ENCODE results near the gene CCDC97.

The CCDC97 gene

GRCh38 chr19:41297628-41298347, 12.2 kb upstream of the CCDC97 start:
- H3K27ac ChIP-seq = no peak overlapping the region
- DNase-seq (ENCODE audit: low read depth, low spot score) = no peak

DNA sequence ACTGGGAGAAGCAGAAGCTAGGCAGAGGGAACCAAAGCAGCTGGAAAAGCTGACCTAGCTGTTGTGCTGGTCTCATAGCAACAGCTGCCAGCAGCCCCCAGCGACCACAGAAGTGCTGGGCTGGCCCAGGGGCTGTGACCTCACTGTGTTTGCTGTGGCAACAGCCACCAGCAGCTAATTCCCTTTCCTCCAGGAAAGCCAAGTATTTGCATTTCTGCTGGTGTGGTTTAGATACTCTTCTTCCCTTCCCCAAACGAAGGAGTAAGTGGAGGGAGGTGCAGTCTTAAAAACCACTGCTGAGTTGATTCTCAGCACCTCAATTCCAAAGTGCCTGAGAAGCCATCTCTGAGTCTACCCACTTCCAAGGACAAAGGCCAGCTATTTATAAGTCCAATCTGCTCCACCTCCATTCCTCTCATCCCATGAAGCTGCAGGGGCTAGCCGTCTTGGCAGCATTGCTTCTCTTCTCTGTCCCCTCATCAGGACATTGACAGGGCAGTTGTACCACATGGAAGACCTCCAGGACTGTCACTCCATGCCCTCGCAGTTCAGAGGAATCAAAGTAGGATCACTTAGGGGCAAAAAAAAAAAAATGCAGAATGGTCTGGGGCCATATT, 11.5 kb upstream of the CCDC97 start:
- DNase-seq (ENCODE audit: low read depth, low spot score) = no peak
- H3K27ac ChIP-seq = no peak overlapping the region

GRCh38 chr19:41299046-41299754, 10.8 kb upstream of the CCDC97 start:
- no peak for DNase-seq (ENCODE audit: low read depth, low spot score)
- no peak overlapping the region for H3K27ac ChIP-seq

DNA sequence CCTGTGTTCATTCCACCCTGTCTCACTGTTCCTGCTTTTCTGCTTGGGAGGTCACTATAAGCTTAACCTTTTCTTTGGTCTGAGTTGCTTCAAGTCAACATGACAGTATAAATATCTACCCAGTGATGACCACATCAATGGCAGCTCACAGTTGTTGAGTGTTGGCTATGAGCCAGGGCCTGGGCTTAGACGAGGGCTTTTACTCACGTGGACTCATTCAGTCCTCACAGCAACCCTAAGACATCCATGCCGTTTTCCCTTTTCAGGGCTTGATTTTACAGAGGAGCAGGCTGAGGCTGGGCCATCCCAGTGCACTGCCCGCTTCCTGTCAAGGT, 10.2 kb upstream of the CCDC97 start:
- DNase-seq (ENCODE audit: low read depth, low spot score) = no peak
- H3K27ac ChIP-seq = no peak overlapping the region

DNA sequence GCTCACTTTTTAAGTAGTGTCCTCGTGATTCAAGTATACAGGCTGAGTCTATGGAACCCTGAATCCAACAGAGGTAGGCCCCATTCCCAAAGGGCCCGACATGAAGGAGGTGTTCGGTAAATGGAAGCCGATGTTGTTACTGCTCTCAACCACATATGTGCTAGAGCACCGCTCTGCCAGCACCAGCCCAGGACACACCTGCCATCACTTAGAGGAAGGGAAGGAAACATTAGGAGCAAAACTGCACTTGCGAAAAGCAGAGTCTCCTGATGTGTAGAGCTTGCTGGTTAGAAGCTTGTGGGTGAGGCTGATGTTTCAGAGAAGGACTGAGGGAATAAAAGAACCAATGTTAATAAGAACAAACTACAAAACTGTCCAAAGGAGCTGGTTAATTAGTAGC, 9.4 kb upstream of the CCDC97 start:
- H3K27ac ChIP-seq = no peak overlapping the region
- no peak for DNase-seq (ENCODE audit: low read depth, low spot score)

- DNase-seq (ENCODE audit: low read depth, low spot score) = no peak
- H3K27ac ChIP-seq = no peak overlapping the region
These were observed 7.2 kb upstream of the CCDC97 start for GRCh38 chr19:41302624-41303351.

DNA sequence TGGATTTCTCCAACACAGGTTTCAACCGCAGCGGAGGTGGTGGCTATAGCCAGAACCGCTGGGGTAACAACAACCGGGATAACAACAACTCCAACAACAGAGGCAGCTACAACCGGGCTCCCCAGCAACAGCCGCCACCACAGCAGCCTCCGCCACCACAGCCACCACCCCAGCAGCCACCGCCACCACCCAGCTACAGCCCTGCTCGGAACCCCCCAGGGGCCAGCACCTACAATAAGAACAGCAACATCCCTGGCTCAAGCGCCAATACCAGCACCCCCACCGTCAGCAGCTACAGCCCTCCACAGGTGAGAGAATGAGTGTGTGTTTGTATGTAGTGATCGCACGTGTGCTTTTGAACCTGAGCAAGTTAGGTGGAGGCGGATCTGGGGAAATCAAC, 6.0 kb upstream of the CCDC97 start:
- H3K27ac ChIP-seq = no peak overlapping the region
- DNase-seq (ENCODE audit: low read depth, low spot score) = no peak

GRCh38 chr19:41304706-41305483, 5.1 kb upstream of the CCDC97 start:
- no peak for DNase-seq (ENCODE audit: low read depth, low spot score)
- no peak overlapping the region for H3K27ac ChIP-seq

DNA sequence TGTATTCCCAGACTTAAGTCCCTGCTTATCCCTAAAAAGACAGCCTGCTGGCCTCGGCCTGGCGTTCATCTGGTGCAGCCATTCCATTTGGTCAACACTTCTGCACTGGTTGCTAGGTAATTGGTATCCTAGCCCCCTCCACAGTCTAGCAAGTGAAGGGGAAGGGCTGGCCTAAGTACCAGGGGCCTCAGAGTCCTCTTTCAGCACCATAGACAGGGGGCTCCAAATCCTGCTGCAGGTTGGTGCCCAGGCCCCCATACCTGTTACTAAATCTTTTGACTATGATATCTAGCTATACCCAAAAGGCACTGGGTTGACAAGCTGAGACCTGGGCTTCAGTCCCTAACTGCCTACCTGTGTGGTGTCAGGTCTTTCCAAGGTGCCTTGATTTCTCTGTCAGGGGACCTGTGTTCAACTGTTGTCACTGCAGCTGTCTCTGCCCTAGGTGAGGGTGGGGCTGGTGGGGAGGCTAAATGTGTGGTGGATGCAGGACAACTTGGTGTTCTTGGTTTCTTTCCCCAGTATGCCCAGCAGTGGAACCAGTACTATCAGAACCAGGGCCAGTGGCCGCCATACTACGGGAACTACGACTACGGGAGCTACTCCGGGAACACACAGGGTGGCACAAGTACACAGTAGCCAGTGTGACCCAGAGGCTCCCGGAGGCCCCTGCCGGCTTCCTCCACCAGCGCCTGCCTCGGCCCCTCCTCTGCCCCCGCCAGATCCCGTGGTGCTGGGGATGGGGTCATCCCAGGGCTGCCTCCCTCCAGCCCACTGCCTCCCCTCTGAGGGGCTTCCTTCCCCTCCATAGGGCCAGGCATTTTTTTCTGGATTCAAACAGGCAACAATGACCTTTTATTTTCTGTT, 3.8 kb upstream of the CCDC97 start:
- DNase-seq (ENCODE audit: low read depth, low spot score) = no peak
- H3K27ac ChIP-seq = no peak overlapping the region

DNA sequence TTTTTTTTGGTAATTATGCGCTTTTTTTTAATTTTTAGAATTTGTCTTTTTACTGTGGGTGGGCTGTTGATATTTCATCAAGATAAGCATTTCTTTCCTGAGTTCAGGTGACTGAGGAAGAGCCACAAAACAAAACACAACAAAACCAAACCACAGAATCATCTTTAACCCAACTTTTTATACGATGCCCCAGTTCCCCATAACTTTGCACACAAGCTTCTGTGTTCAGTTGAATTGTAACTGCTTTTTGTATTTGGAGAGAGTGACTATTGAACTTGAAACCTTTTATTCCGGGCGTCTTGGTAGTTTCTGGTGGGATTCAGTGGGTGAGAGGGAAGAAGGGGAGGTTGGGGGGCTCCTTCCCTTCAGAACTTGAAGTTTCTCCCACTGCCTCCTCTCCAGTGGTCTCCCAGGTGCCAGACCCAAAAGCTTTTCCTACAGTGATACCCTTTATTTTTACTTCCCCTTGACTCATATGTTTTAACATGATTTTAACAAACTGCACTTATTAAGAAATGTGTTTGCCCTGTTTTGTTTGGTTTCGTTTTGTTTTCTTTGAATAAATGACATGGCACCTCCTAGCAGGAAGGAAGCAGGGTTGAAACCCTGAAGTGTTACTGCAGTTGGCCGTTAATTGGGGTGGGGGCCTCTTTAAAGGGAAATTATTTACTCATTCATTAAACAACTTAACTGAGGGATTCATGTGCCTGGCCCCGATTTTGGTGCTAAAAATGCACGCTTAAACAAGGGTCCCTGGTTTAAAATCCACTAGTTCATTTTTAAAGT, 2.7 kb upstream of the CCDC97 start:
- no peak for DNase-seq (ENCODE audit: low read depth, low spot score)
- peak overlapping the region; percentile 95 for H3K27ac ChIP-seq

DNA sequence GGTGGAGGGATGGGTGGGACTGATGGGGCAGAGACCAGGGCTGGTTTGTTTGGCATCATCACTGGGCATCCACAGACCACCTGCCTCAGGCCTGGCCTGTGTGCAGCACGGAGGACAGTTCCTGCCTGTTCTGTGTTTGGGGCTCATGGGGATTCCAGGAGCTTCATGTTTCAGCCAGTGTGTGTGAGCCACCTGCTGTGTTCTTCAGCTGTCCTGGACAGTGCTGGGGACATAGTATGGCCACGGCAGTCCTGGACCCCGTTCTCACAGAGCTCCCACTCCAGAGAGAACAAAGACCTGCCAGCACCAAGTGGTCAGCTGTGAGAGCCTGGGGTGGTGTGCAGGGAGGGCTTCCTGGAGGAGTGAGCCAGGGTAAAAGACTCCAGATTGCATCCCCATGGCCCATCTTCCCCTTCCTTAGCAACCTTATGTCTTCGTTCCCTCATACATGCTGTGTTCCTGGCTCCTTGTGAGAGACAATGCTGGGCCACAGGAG, 2.0 kb upstream of the CCDC97 start:
- no peak for DNase-seq (ENCODE audit: low read depth, low spot score)
- peak overlapping the region; percentile 95 for H3K27ac ChIP-seq

- peak overlapping the region; percentile 95 for H3K27ac ChIP-seq
- no peak for DNase-seq (ENCODE audit: low read depth, low spot score)
These were observed 1.4 kb upstream of the CCDC97 start for GRCh38 chr19:41308450-41309179.

GRCh38 chr19:41309180-41310032, 566 bp upstream of the CCDC97 start:
- peak overlapping the region; percentile 95 for H3K27ac ChIP-seq
- no peak for DNase-seq (ENCODE audit: low read depth, low spot score)

DNA sequence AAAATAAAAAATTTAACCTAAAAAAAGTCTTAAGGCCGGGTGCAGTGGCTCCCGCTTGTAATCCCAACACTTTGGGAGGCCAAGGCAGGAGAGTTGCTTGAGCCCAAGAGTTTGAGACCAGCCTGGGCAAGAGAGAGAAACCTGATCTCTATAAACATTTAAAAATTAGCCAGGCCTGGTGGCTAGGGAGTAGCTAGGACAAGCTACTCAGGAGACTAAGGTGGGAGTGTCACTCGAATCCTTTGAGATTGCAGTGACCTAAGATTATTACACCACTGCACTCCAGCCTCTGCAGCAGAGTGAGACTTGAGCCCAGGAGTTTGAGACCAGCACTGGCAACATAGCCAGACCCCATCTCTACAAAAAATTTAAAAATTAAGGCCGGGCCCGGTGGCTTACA, 1.1 kb downstream of the CCDC97 start:
- H3K27ac ChIP-seq = peak overlapping the region; percentile 95

DNA sequence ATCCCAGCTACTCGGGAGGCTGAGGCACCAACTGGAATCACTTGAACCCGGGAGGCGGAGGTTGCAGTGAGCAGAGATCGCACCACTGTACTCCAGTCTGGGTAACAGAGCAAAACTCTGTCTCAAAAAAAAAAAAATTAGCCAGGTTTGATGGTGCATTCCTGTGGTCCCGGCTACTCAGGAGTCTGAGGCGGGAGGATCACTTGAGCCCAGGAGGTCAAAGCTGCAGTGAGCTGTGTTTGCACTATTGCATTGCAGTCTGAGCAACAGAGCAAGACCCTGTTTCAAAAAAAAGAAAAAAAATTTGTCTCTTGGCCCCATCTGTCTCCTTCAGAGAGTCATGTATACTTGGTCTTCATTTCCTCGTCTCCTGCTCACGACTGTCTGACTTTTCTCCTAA, 1.6 kb downstream of the CCDC97 start:
- H3K27ac ChIP-seq = no peak overlapping the region
- DNase-seq (ENCODE audit: low read depth, low spot score) = no peak

More for the DNA sequence above, 1.1 kb downstream of the CCDC97 start:
- no peak for DNase-seq (ENCODE audit: low read depth, low spot score)

DNA sequence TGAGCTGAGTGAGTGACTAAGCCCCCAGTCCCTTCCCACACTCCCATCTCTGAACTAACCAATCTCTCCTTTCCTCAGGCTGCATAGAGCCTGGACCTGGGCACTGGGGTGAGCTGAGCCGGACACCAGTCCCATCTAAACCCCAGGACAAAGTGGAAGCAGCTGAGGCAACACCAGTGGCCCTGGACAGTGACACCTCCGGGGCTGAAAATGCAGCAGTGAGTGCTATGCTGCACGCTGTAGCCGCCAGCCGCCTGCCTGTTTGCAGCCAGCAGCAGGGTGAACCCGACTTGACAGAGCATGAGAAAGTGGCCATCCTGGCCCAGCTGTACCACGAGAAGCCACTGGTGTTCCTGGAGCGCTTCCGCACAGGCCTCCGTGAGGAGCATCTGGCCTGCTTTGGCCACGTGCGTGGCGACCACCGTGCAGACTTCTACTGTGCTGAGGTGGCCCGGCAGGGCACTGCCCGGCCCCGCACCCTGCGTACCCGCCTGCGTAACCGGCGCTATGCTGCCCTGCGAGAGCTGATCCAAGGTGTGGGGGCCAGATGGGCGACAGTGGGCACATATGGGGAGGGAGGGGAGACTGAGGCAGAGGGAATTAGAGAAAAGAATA, 6.4 kb downstream of the CCDC97 start:
- H3K27ac ChIP-seq = no peak overlapping the region
- no peak for DNase-seq (ENCODE audit: low read depth, low spot score)

Data from epithelial cell of prostate (primary cell).